Heart left ventricle (tissue), 13 donors: ENCODE measurements around the gene NTPCR.

Source experiments
- CTCF ChIP-seq, 12 donors: fragments of 200-600 bp; sonication (generic) in 4 of 12; IDR thresholded peaks; one replicate each; pipeline versions ENCODE4 v1.5.0 to v1.8.0; 2018 to 2022; ENCODE audit warnings: antibody characterized with exemption in 12 of 12, mild to moderate bottlenecking in 5 of 12
- POLR2A ChIP-seq, 2 donors: fragments of 450-650 bp; IDR thresholded peaks; one replicate each; pipeline ENCODE4 v1.6.1; 2017; ENCODE audit warnings: antibody characterized with exemption in 2 of 2, mild to moderate bottlenecking in 2 of 2, moderate library complexity in 2 of 2
- donor health status: ischemic (EF 13 %, LVEDD 7.1; RV severe dilation, severe dysfunction).
- donor health status: DM: no; HTN: yes; CAD: no.
- donor health status: DM: no; HTN: no; CAD: no.
- donor health status: ischemic (EF 25% LVEDD 6.9; RV normal size, moderate dysfunction).
- donor health status: ischemic (EF 25% LVEDD 5.7; RV mildly dilated, moderate dysfunction).
- donor health status: ischemic (EF 35%, LVEDD 5.7; RV mildly dilated, moderate dysfunction).
- donor health status: nonischemic (EF 11% LVEDD 7.7; RV severe dilation, severe dysfunction).
- donor health status: DM: yes; HTN: yes; CAD: no.
- donor health status: PGD.
- donor health status: ischemic (EF 29% LVEDD 5.4; RV normal size, mild dysfunction).
- donor health status: nonischemic (EF 23%, LVEDD 6.1; RV moderate dilation, normal function).

DNA sequence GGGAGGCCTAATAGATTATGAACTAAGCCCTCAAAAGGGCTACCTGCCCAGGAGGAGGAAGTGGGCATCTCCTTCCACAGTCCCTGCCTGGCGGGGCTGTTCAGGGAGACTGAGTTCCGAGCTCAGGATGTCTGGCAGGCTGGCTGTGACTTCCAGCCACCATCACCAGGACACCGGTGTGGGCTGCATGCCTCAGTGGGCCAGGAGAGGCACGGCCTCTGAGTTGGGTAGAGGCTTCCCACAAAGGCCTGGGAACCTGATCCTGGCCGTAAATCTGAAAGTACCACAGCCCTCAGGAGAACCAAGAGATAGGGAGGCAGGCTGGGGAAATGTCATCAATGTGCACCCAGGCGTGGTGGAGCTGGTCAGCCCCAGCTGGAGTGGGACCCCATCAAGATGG, 29.1 kb downstream of the NTPCR start:
- TF ChIP-seq CTCF (IDR thresholded peaks at IDR 0.05) (no peak), POLR2A (IDR thresholded peaks at IDR 0.05) (no peak)
